ENCODE data around the gene VRK2.

GRCh38 chr2:58025150-58025933 lies 21.3 kb upstream of the VRK2 start:
- TF ChIP-seq CTCF (conservative IDR thresholded peaks at IDR 0.05; ENCODE audit: low read length) (no peak), EZH2phosphoT487 (IDR thresholded peaks at IDR 0.05; ENCODE audit: borderline replicate concordance, low read depth, low read length) (no peak)

Measured in OCI-LY7 (cell line).